Measurements from ENCODE around the gene DNAH11. TPM values are rescaled to one million over a fixed set of nuclear protein-coding genes. Genes with fewer than 3 reads are reported as not detected.

DNAH11 gene
- total RNA-seq, 2 donors from 2014 or later, result 0.05 to 0.32 TPM

GRCh38 chr7:21916176-21916575 lies 373.3 kb downstream of the DNAH11 start:
- no peak for TF ChIP-seq CTCF (IDR thresholded peaks at IDR 0.05)
- intact Hi-C loops (cut with DNase I), result no loop called here
- no peaks in the 10 kb centered on the region for H3K36me3 ChIP-seq
- no peaks in the 10 kb centered on the region for H3K27me3 ChIP-seq
- no peaks in the 10 kb centered on the region for H3K4me1 ChIP-seq
- H3K27ac ChIP-seq, result no peak overlapping the region
- DNase-seq, result no peak
- H3K4me3 ChIP-seq, result no peak overlapping the region
- H3K9me3 ChIP-seq, result no peaks in the 10 kb centered on the region
- no peak overlapping the region for H3K9ac ChIP-seq (ENCODE audit: low read depth in 2 of 2, low read length in 2 of 2)

DNA sequence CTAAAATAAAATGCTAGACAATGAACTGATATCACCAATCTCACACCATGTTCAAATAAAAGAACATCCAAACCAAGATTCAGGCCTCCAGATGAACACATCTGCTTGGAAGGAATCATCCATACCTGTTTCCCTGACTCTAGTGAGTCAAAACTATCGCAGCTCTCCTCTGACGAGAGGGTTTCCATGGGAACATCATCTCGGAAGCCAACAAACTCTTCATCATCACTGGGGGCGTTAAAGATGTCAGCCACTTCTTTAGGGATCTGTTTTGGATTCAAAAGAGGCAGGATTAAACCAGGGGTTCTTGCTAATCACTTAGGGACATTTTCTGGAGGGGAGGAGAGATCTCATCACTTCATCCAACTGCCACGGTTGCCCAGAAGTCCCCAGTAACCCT lies 373.8 kb downstream of the DNAH11 start:
- no peak for TF ChIP-seq CTCF (IDR thresholded peaks at IDR 0.05)
- Histone ChIP-seq H3K4me1 (no peaks in the 10 kb centered on the region), H3K9me3 (no peaks in the 10 kb centered on the region), H3K9ac (ENCODE audit: low read depth in 2 of 2, low read length in 2 of 2) (no peak overlapping the region), H3K36me3 (no peaks in the 10 kb centered on the region), H3K4me3 (no peak overlapping the region), H3K27ac (no peak overlapping the region), H3K27me3 (no peaks in the 10 kb centered on the region)
- no peak for DNase-seq
- intact Hi-C loops (cut with DNase I), result no loop called here

- DNase-seq, result no peak
- no peaks in the 10 kb centered on the region for H3K9me3 ChIP-seq
- H3K27me3 ChIP-seq, result no peaks in the 10 kb centered on the region
- H3K4me3 ChIP-seq, result no peak overlapping the region
- H3K4me1 ChIP-seq, result no peaks in the 10 kb centered on the region
- no peaks in the 10 kb centered on the region for H3K36me3 ChIP-seq
- intact Hi-C loops (cut with DNase I), result no loop called here
- no peak overlapping the region for H3K27ac ChIP-seq
- H3K9ac ChIP-seq (ENCODE audit: low read depth in 2 of 2, low read length in 2 of 2), result no peak overlapping the region
- no peak for TF ChIP-seq CTCF (IDR thresholded peaks at IDR 0.05)
These were observed 375.4 kb downstream of the DNAH11 start for GRCh38 chr7:21918216-21918615.

DNA sequence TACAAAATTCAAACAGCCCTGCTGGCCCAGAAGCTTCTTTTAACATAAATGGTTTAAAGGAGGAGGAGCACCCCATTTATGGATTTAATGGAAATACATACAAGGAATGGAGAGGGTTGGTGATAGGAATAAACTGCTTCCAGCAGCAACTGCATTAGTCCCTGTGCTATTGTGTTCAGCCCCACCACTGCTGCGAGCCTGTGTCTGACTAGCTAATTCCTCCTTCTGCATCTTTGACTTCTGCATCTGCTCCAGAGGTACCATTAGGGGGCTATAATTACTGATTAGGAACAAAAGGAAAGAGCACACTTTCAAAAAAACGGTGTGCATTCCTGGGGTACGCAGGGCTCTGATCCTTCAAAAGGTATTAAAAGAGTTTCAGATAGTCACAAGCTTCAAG lies 378.1 kb downstream of the DNAH11 start:
- no peaks in the 10 kb centered on the region for H3K9me3 ChIP-seq
- DNase-seq, result no peak
- no peaks in the 10 kb centered on the region for H3K27me3 ChIP-seq
- no peaks in the 10 kb centered on the region for H3K4me1 ChIP-seq
- no peaks in the 10 kb centered on the region for H3K36me3 ChIP-seq
- no peak overlapping the region for H3K9ac ChIP-seq (ENCODE audit: low read depth in 2 of 2, low read length in 2 of 2)
- H3K27ac ChIP-seq, result no peak overlapping the region
- no peak for TF ChIP-seq CTCF (IDR thresholded peaks at IDR 0.05)
- intact Hi-C loops (cut with DNase I), result no loop called here
- no peak overlapping the region for H3K4me3 ChIP-seq

- H3K27ac ChIP-seq, result no peak overlapping the region
- intact Hi-C loops (cut with DNase I), result no loop called here
- no peaks in the 10 kb centered on the region for H3K36me3 ChIP-seq
- no peak for TF ChIP-seq CTCF (IDR thresholded peaks at IDR 0.05)
- H3K27me3 ChIP-seq, result no peaks in the 10 kb centered on the region
- no peak overlapping the region for H3K4me3 ChIP-seq
- no peaks in the 10 kb centered on the region for H3K4me1 ChIP-seq
- H3K9me3 ChIP-seq, result no peaks in the 10 kb centered on the region
- no peak overlapping the region for H3K9ac ChIP-seq (ENCODE audit: low read depth in 2 of 2, low read length in 2 of 2)
- no peak for DNase-seq
These were observed 379.8 kb downstream of the DNAH11 start for GRCh38 chr7:21922605-21923004.

DNA sequence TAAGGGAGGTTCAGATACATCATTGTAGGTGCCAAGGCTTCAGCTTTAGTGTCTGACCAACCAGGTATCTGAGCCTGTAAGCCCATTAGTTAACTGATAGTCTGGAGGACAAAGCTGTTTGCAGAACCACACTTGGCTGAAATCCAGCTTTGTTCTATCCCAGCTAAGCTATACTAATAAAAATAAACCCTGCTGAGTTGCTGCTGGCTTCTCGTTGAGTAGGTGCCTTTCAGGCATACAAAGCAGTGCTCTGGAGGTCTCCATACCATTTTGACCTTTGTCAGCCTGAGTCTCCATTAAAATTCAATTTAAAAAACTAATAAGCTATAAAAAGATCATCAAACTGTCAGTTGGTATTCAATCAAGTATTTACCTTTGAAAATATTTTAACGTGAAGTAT lies 380.8 kb downstream of the DNAH11 start:
- Histone ChIP-seq H3K27ac (no peak overlapping the region), H3K4me1 (no peaks in the 10 kb centered on the region), H3K4me3 (no peak overlapping the region), H3K9ac (ENCODE audit: low read depth in 2 of 2, low read length in 2 of 2) (no peak overlapping the region), H3K36me3 (no peaks in the 10 kb centered on the region), H3K27me3 (no peaks in the 10 kb centered on the region), H3K9me3 (no peaks in the 10 kb centered on the region)
- TF ChIP-seq CTCF (IDR thresholded peaks at IDR 0.05), result no peak
- intact Hi-C loops (cut with DNase I), result no loop called here
- DNase-seq, result no peak

Measured in colonic mucosa (tissue), 4 donors.